ENCODE measurements around the gene EDEM2.
"Not testable (repeated sequence)": the region's sequence is repeated elsewhere in the genome, so short reads cannot be mapped to it uniquely, and the experiment has no call there.

EDEM2 gene

GRCh38 chr20:35088231-35089145 is 58.6 kb downstream of the EDEM2 start:
- H3K4me3 ChIP-seq (ENCODE audit: low read depth, low read length): no peak overlapping the region
- TF ChIP-seq CTCF (conservative IDR thresholded peaks at IDR 0.05; ENCODE audit: low read depth, low read length): no peak
- DNase-seq (ENCODE audit: low read depth): peak; percentile 55

- no peak overlapping the region for H3K4me3 ChIP-seq (ENCODE audit: low read depth, low read length)
- DNase-seq (ENCODE audit: low read depth): peak; percentile 16
- TF ChIP-seq CTCF (conservative IDR thresholded peaks at IDR 0.05; ENCODE audit: low read depth, low read length): no peak
These were observed 59.3 kb downstream of the EDEM2 start for GRCh38 chr20:35087791-35088190.

GRCh38 chr20:35087355-35087754 is 59.8 kb downstream of the EDEM2 start:
- no peak overlapping the region for H3K4me3 ChIP-seq (ENCODE audit: low read depth, low read length)
- no peak for TF ChIP-seq CTCF (conservative IDR thresholded peaks at IDR 0.05; ENCODE audit: low read depth, low read length)
- DNase-seq (ENCODE audit: low read depth): no peak

- H3K4me3 ChIP-seq (ENCODE audit: low read depth, low read length): no peak overlapping the region
- TF ChIP-seq CTCF (conservative IDR thresholded peaks at IDR 0.05; ENCODE audit: low read depth, low read length): no peak
- no peak for DNase-seq (ENCODE audit: low read depth)
These were observed 61.5 kb downstream of the EDEM2 start for GRCh38 chr20:35085477-35086225.

GRCh38 chr20:35084998-35085397 is 62.1 kb downstream of the EDEM2 start:
- no peak for TF ChIP-seq CTCF (conservative IDR thresholded peaks at IDR 0.05; ENCODE audit: low read depth, low read length)
- H3K4me3 ChIP-seq (ENCODE audit: low read depth, low read length): no peak overlapping the region
- no peak for DNase-seq (ENCODE audit: low read depth)

GRCh38 chr20:35080348-35080642 is 66.8 kb downstream of the EDEM2 start:
- not testable (repeated sequence) for H3K4me3 ChIP-seq (ENCODE audit: low read depth, low read length); DNase-seq (ENCODE audit: low read depth)

- TF ChIP-seq CTCF (conservative IDR thresholded peaks at IDR 0.05; ENCODE audit: low read depth, low read length): no peak
- no peak for DNase-seq (ENCODE audit: low read depth)
- H3K4me3 ChIP-seq (ENCODE audit: low read depth, low read length): no peak overlapping the region
These were observed 67.4 kb downstream of the EDEM2 start for GRCh38 chr20:35079472-35080347.
